Activated naive CD8-positive, alpha-beta T cell treated with anti-CD3 and anti-CD28 coated beads, Interleukin-2, amount 10 ng/mL, durations not matched to agents 7 days and 5 days (primary cell): Measurements from ENCODE around the gene TRABD. TPM values are rescaled to one million over a fixed set of nuclear protein-coding genes. Genes with fewer than 3 reads are reported as not detected.
A peak's percentile ranks its signal among the peaks of the same experiment; 100 is the strongest.
"Not testable (repeated sequence)": the region's sequence is repeated elsewhere in the genome, so short reads cannot be mapped to it uniquely, and the experiment has no call there.

Experiments used
- ATAC-seq: fragments of 150-1000 bp; cut with Tn5 transposase; one replicate; pipeline ENCODE4 v1.10.0; 2021; ENCODE audit warnings: low read depth, moderate library complexity
- POLR2A ChIA-PET: fragments of 350-600 bp; sonication (Branson Sonifier 250); formaldehyde crosslinking; loops from one replicate; lab custom pipeline; 2021; ENCODE audit warnings: antibody characterized with exemption; lab: Charles Lee
- DNase-seq: peaks from one replicate; pipeline ENCODE4 v3.0.0; 2021
- H3K27ac Mint-ChIP-seq: one replicate; pipeline ENCODE4 v1.8.0; 2022; ENCODE audit warnings: mild to moderate bottlenecking, mixed read lengths
- H3K27me3 Mint-ChIP-seq: one replicate; pipeline ENCODE4 v1.8.0; 2022; ENCODE audit warnings: mild to moderate bottlenecking, moderate library complexity, mixed read lengths
- H3K36me3 Mint-ChIP-seq: one replicate; pipeline ENCODE4 v1.8.0; 2021; ENCODE audit warnings: mild to moderate bottlenecking, mixed read lengths
- H3K4me1 Mint-ChIP-seq: one replicate; pipeline ENCODE4 v1.8.0; 2021; ENCODE audit warnings: mixed read lengths
- H3K4me3 Mint-ChIP-seq: one replicate; pipeline ENCODE4 v1.8.0; 2022; ENCODE audit warnings: mild to moderate bottlenecking, moderate library complexity, mixed read lengths
- H3K9me3 Mint-ChIP-seq: one replicate; pipeline ENCODE4 v1.8.0; 2021; ENCODE audit warnings: mixed read lengths
- total RNA-seq, 2 experiments: library from RNA; stranded (reverse); gene quantifications; one replicate each; pipeline ENCODE4 v1.2.3, GENCODE V29; 2021

The TRABD gene
- total RNA-seq, 2 experiments from 2014 or later: 116 to 121 TPM

- DNase-seq (no peak), ATAC-seq (no peak)
- Mint-ChIP-seq H3K27me3 (peaks cover 20% of the 10 kb centered on the region), H3K36me3 (no peaks in the 10 kb centered on the region), H3K9me3 (no peaks in the 10 kb centered on the region), H3K4me3 (no peak overlapping the region), H3K27ac (no peak overlapping the region), H3K4me1 (no peaks in the 10 kb centered on the region)
- POLR2A ChIA-PET: no interaction called here
These were observed 23.2 kb upstream of the TRABD start for GRCh38 chr22:50162391-50162956.

DNA sequence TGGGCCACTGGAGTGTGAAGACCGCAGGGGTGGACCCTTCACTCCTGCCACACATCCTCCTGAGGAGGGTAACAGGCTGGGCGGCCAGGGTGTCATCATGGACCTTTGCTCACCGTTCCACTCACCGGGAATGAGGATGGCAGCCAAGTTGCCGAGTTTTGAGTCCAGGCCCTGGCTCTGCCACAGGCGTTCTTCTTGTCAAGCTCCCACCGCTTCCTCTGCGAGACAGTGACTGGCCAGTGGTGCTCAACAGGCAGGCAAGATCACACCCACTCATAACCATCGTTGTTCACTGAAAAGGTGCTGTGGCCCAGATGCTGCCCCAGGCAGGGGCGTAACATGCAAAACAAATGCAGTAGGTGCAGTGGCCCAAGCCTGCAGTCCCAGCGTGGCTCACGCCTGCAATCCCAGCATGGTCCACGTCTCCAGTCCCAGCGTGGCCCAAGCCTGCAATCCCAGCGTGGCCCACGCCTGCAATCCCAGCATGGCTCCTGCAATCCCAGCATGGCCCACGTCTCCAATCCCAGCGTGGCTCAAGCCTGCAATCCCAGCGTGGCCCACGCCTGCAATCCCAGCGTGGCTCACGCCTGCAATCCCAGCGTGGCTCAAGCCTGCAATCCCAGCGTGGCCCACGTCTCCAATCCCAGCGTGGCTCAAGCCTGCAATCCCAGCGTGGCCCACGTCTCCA, 20.1 kb upstream of the TRABD start:
- H3K36me3 Mint-ChIP-seq: no peaks in the 10 kb centered on the region
- DNase-seq (no peak), ATAC-seq (no peak)
- H3K27ac Mint-ChIP-seq: no peak overlapping the region
- H3K4me3 Mint-ChIP-seq: no peak overlapping the region
- H3K27me3 Mint-ChIP-seq: peaks cover 27% of the 10 kb centered on the region
- POLR2A ChIA-PET: no interaction called here
- H3K4me1 Mint-ChIP-seq: no peaks in the 10 kb centered on the region
- H3K9me3 Mint-ChIP-seq: no peaks in the 10 kb centered on the region

DNA sequence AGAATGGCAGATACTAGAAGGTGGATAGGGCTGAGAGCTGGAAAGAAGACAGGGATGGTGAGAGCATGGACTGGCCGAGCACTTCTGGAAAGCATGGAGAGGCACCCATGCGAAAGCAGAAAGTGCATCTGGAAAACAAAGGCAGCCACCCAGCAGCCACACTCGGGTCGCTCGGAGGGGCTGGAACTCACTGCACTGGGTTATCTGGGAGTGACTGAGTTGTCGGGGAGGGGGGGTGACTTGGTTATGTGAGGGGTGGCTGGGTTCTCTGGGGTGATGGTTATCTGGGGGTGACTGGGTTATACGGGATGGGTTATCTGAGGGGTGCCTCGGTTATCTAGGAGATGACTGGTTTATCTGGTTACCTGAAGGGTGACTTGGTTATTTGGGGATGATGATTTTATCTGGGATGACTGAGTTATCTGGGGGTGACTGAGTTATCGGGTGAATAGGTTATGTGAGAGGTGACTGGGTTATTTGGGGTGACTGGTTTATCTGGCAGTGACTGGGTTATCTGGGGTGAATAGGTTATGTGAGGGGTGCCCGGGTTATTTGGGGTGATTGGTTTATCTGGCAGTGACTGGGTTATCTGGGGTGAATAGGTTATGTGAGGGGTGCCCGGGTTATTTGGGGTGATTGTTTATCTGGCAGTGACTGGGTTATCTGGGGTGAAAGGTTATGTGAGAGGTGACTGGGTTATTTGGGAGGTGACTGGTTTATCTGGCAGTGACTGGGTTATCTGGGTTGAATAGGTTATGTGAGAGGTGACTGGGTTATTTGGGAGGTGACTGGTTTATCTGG, 17.8 kb upstream of the TRABD start:
- Mint-ChIP-seq H3K4me1 (no peaks in the 10 kb centered on the region), H3K36me3 (no peaks in the 10 kb centered on the region), H3K4me3 (peak overlapping the region; percentile 41), H3K27ac (no peak overlapping the region), H3K9me3 (no peaks in the 10 kb centered on the region), H3K27me3 (peaks cover 44% of the 10 kb centered on the region)
- ATAC-seq (no peak), DNase-seq (no peak)
- POLR2A ChIA-PET: no interaction called here

- Mint-ChIP-seq H3K4me3 (peak overlapping the region; percentile 69), H3K27ac (peak overlapping the region; percentile 73), H3K27me3 (peaks cover 46% of the 10 kb centered on the region)
- H3K9me3 Mint-ChIP-seq, ATAC-seq, POLR2A ChIA-PET, DNase-seq, H3K4me1 Mint-ChIP-seq, H3K36me3 Mint-ChIP-seq: not testable (repeated sequence)
These were observed 17.1 kb upstream of the TRABD start for GRCh38 chr22:50168490-50169180.

- no peaks in the 10 kb centered on the region for H3K9me3 Mint-ChIP-seq
- no peaks in the 10 kb centered on the region for H3K36me3 Mint-ChIP-seq
- DNase-seq (peak; percentile 28), ATAC-seq (no peak)
- peak overlapping the region; percentile 73 for H3K27ac Mint-ChIP-seq
- H3K27me3 Mint-ChIP-seq: peaks cover 46% of the 10 kb centered on the region
- POLR2A ChIA-PET: no interaction called here
- no peaks in the 10 kb centered on the region for H3K4me1 Mint-ChIP-seq
- peak overlapping the region; percentile 69 for H3K4me3 Mint-ChIP-seq
These were observed 16.4 kb upstream of the TRABD start for GRCh38 chr22:50169181-50169759.

DNA sequence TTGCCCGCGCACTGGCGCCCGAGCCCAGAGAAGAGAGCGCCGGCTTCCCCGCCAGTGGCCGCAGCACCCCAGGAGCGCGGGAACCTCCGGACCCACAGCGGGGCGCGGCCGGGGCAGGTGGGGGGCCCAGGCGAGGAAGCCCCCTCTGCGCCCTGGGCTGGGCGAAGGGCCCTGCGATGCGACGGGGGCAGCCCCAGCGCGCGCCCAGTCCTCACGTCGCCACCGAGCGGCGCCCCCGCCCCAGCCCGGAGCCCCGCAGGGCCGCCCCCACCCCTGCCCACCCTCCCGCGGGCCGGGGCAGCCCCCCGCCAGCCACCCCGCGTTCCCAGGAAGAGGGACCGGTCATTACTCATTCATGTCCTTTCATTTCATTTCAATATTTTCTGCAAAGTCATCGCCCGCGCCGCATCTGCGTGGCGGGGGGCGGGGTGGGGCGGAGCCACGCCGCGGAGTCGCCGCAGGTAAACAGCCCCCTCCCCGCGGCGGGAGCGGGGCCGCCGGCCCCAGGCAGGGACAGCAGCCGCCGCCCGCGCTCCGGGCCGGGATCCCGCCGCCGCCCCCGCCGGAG, 15.9 kb upstream of the TRABD start:
- Mint-ChIP-seq H3K27me3 (peaks cover 46% of the 10 kb centered on the region), H3K4me3 (peak overlapping the region; percentile 51), H3K27ac (no peak overlapping the region), H3K9me3 (no peaks in the 10 kb centered on the region), H3K4me1 (no peaks in the 10 kb centered on the region), H3K36me3 (no peaks in the 10 kb centered on the region)
- ATAC-seq (peak; percentile 37), DNase-seq (peak; percentile 55)
- POLR2A ChIA-PET: no interaction called here

- ATAC-seq (peak; percentile 9), DNase-seq (peak; percentile 38)
- POLR2A ChIA-PET: interaction anchor here (1.3 kb wide), 1 partner anchor 16 kb away, joined by 3 read pairs; no protein-coding TSS in a partner anchor
- peak within 1 kb of the TSS; percentile 65 for H3K4me3 Mint-ChIP-seq
- H3K27me3 Mint-ChIP-seq: peaks cover 46% of the 10 kb centered on the region
- H3K9me3 Mint-ChIP-seq: no peaks in the 10 kb centered on the region
- H3K27ac Mint-ChIP-seq: peak within 1 kb of the TSS; percentile 25
- no peaks in the 10 kb centered on the region for H3K36me3 Mint-ChIP-seq
- H3K4me1 Mint-ChIP-seq: no peaks in the 10 kb centered on the region
These were observed 15.0 kb upstream of the TRABD start, which contains the start of gene PANX2 for GRCh38 chr22:50170453-50171318. Gene PANX2 (plus strand): TSS chr22:50170731. CDS start chr22:50170731, 0 bp downstream.

- DNase-seq (peak; percentile 38), ATAC-seq (no peak)
- no peaks in the 10 kb centered on the region for H3K36me3 Mint-ChIP-seq
- peaks cover 46% of the 10 kb centered on the region for H3K27me3 Mint-ChIP-seq
- H3K9me3 Mint-ChIP-seq: no peaks in the 10 kb centered on the region
- no peaks in the 10 kb centered on the region for H3K4me1 Mint-ChIP-seq
- POLR2A ChIA-PET: interaction anchor here (0.6 to 1.5 kb wide), 3 partner anchors 16 to 230 kb away, joined by 3 to 7 read pairs (median 3); no protein-coding TSS in a partner anchor
- peak overlapping the region; percentile 25 for H3K27ac Mint-ChIP-seq
- H3K4me3 Mint-ChIP-seq: peak overlapping the region; percentile 65
These were observed 14.3 kb upstream of the TRABD start for GRCh38 chr22:50171319-50171964.

- Mint-ChIP-seq H3K4me1 (no peaks in the 10 kb centered on the region), H3K27me3 (peaks cover 44% of the 10 kb centered on the region), H3K27ac (no peak overlapping the region), H3K4me3 (no peak overlapping the region), H3K36me3 (no peaks in the 10 kb centered on the region), H3K9me3 (no peaks in the 10 kb centered on the region)
- DNase-seq (peak; percentile 33), ATAC-seq (no peak)
- POLR2A ChIA-PET: interaction anchor here (0.6 to 1.5 kb wide), 3 partner anchors 15 to 230 kb away, joined by 3 to 7 read pairs (median 3); no protein-coding TSS in a partner anchor
These were observed 13.7 kb upstream of the TRABD start for GRCh38 chr22:50171965-50172421.

DNA sequence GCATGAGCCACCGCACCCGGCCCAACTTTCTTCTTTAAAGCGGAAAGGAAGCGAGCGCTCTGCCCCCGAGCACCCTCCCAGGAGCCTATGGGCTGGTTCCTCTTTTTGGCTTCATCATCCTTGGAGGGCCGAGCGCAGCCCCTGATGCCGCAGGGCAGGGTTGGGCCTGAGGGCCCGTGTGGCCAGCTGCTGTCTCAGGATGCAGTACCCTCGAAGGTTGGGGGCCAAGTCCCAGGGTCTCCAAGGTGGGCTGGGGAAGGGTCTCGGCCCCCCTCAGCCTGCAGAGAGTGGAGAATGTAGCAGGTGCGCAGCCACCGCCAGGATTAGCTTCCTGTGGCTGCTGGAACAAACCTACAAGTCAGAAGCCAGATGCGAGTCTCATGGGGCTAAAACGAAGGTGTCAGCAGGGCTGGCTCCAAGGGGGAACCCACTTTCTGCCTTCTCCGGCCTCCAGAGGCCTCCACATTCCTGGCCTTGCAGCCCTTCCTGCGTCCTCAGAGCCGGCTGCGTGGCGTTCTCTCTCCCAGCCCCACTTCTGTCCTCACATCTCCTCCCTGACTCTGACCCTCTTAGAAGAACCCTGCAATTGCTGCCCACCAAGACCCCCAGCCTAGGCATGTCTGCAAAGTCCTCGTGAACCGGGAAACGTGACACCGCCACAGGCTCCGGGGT, 12.3 kb upstream of the TRABD start:
- Mint-ChIP-seq H3K27me3 (peaks cover 29% of the 10 kb centered on the region), H3K4me3 (no peak overlapping the region), H3K36me3 (no peaks in the 10 kb centered on the region), H3K27ac (no peak overlapping the region), H3K4me1 (no peaks in the 10 kb centered on the region), H3K9me3 (no peaks in the 10 kb centered on the region)
- DNase-seq (peak; percentile 32), ATAC-seq (no peak)
- POLR2A ChIA-PET: no interaction called here

- DNase-seq (peak; percentile 29), ATAC-seq (no peak)
- Mint-ChIP-seq H3K4me1 (no peaks in the 10 kb centered on the region), H3K4me3 (no peak overlapping the region), H3K36me3 (no peaks in the 10 kb centered on the region), H3K27ac (no peak overlapping the region), H3K9me3 (no peaks in the 10 kb centered on the region), H3K27me3 (peaks cover 24% of the 10 kb centered on the region)
- POLR2A ChIA-PET: no interaction called here
These were observed 11.7 kb upstream of the TRABD start for GRCh38 chr22:50173983-50174355.
